NT2/D1 (cell line): ENCODE results near the gene DSC2.

Experiments used
- DNase-seq: peaks from one replicate; pipeline ENCODE4 v3.0.0-alpha.2; 2011; ENCODE audit warnings: low read depth, low spot score
- H3K27me3 ChIP-seq: 2 replicates; pipeline ENCODE4 v1.6.0; 2011; ENCODE audit warnings: mild to moderate bottlenecking; ENCODE audit not compliant: insufficient read length, insufficient read depth
- H3K36me3 ChIP-seq: 2 replicates; pipeline ENCODE4 v1.6.1; 2011; ENCODE audit warnings: mild to moderate bottlenecking, low read length, mixed read lengths; ENCODE audit not compliant: insufficient read depth, insufficient read length
- H3K4me1 ChIP-seq: 2 replicates; pipeline ENCODE4 v1.5.1; 2011; ENCODE audit not compliant: insufficient read depth, insufficient read length
- H3K4me3 ChIP-seq: 2 replicates; pipeline ENCODE4 v1.5.1; 2011; ENCODE audit warnings: low read depth; ENCODE audit not compliant: insufficient read length
- H3K9ac ChIP-seq: 2 replicates; pipeline ENCODE4 v1.6.0; 2011; ENCODE audit warnings: low read depth; ENCODE audit not compliant: insufficient read length
- H3K9me3 ChIP-seq: 2 replicates; pipeline ENCODE4 v1.5.1; 2011; ENCODE audit warnings: mild to moderate bottlenecking, low read length; ENCODE audit not compliant: insufficient read depth
- SUZ12 ChIP-seq: IDR thresholded peaks from 2 replicates; pipeline ENCODE4 v1.6.1; 2011; ENCODE audit not compliant: insufficient read length, insufficient read depth; ENCODE audit errors: extremely low read depth
- YY1 ChIP-seq: IDR thresholded peaks from 2 replicates; pipeline ENCODE4 v1.6.1; 2011; ENCODE audit not compliant: insufficient read length, insufficient read depth
- ZNF274 ChIP-seq: IDR thresholded peaks from 2 replicates; pipeline ENCODE4 v1.6.1; 2011; ENCODE audit warnings: mild to moderate bottlenecking, low read depth, low read length

DSC2 gene

GRCh38 chr18:31102025-31102684 is at the start of gene DSC2:
Gene DSC2, minus strand, starts transcription at chr18:31102421. Its CDS starts 450 bp downstream, at chr18:31101971.
- Histone ChIP-seq H3K9ac (peak within 1 kb of the TSS; percentile 85), H3K27me3 (no peaks in the 10 kb centered on the region), H3K9me3 (no peaks in the 10 kb centered on the region), H3K4me3 (peak within 1 kb of the TSS; percentile 63), H3K36me3 (no peaks in the 10 kb centered on the region), H3K4me1 (no peaks in the 10 kb centered on the region)
- TF ChIP-seq YY1 (no peak), ZNF274 (no peak), SUZ12 (no peak)
- DNase-seq: peak; percentile 11

GRCh38 chr18:31149351-31149750 is 47.1 kb upstream of the DSC2 start:
- no peak overlapping the region for H3K9ac ChIP-seq
- H3K4me1 ChIP-seq: no peaks in the 10 kb centered on the region
- DNase-seq: no peak
- H3K27me3 ChIP-seq: no peaks in the 10 kb centered on the region
- H3K36me3 ChIP-seq: no peaks in the 10 kb centered on the region
- TF ChIP-seq ZNF274 (no peak), YY1 (no peak), SUZ12 (no peak)
- peaks cover 10% of the 10 kb centered on the region for H3K9me3 ChIP-seq
- no peak overlapping the region for H3K4me3 ChIP-seq

GRCh38 chr18:31148600-31148999 is 46.4 kb upstream of the DSC2 start:
- no peak for DNase-seq
- peaks cover 10% of the 10 kb centered on the region for H3K9me3 ChIP-seq
- H3K36me3 ChIP-seq: no peaks in the 10 kb centered on the region
- no peak for TF ChIP-seq SUZ12
- TF ChIP-seq YY1: no peak
- no peak for TF ChIP-seq ZNF274
- H3K4me1 ChIP-seq: no peaks in the 10 kb centered on the region
- no peak overlapping the region for H3K4me3 ChIP-seq
- no peaks in the 10 kb centered on the region for H3K27me3 ChIP-seq
- H3K9ac ChIP-seq: no peak overlapping the region

DNA sequence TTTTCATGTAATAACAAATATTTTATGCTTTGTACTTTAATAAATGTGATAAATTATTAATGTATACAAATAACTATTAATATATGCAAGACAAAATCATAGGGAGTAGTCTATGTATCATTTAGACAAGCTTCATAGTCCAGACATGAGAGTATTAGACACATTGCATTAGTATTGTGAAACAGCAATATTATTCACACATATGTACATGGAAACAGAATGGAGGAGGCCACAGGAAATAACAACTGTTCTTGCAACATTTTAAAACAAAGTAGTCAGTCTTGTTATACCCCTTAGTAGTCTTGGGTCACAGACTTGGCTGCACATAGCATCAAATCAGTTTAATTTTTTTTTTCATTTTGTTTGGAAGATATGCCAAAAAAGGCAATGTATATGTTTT is 44.6 kb upstream of the DSC2 start:
- no peak overlapping the region for H3K4me3 ChIP-seq
- H3K4me1 ChIP-seq: no peaks in the 10 kb centered on the region
- no peak overlapping the region for H3K9ac ChIP-seq
- no peaks in the 10 kb centered on the region for H3K27me3 ChIP-seq
- peaks cover 10% of the 10 kb centered on the region for H3K9me3 ChIP-seq
- no peaks in the 10 kb centered on the region for H3K36me3 ChIP-seq
- TF ChIP-seq YY1 (no peak), ZNF274 (no peak), SUZ12 (no peak)
- DNase-seq: no peak

GRCh38 chr18:31143025-31143424 is 40.8 kb upstream of the DSC2 start:
- Histone ChIP-seq H3K9me3 (peaks cover 10% of the 10 kb centered on the region), H3K4me3 (no peak overlapping the region), H3K36me3 (no peaks in the 10 kb centered on the region), H3K4me1 (no peaks in the 10 kb centered on the region), H3K9ac (no peak overlapping the region), H3K27me3 (no peaks in the 10 kb centered on the region)
- DNase-seq: no peak
- TF ChIP-seq ZNF274: no peak
- TF ChIP-seq SUZ12: no peak
- no peak for TF ChIP-seq YY1

DNA sequence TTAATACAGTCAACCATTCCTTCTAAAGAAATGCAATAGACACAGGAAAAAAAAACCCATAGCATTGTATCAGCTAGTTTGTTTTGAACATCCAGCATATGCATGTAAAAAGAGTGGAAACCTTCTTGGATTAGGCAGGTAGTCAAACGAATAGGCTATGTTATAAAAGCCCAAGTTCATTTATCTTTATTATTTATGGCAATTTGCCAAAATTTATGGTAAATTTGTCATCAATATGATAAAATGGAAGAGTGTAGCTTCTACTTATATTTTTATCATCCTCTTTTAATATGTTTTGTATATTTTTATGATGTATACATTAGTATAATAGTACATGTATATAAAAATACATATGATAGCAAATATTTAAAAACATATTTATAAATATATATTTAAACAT is 36.5 kb upstream of the DSC2 start:
- no peaks in the 10 kb centered on the region for H3K9me3 ChIP-seq

DNA sequence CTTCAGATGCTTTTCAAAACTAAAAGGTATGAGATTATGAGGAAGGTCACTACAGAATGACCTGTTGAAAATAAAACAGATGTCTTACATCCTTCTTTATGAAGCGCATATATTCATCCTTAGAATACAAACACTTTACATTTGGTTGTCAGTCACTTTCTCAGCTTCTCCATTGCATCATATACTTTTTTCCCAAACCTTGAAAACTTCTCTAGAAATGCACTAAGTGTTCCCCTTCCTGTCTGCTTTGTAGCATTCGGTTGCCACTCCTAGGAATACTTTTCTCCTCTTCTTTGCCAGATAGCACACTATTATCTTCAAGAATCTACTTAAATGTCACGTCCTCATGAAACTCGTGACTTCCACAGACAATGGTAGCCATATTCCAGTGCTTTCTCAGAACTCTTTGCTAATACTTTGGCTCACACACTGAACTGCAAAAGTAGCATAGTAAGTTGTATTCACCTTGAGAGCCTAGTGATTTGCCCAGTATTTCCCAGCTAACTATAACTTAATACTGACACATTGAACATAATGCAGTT is 32.8 kb upstream of the DSC2 start:
- Histone ChIP-seq H3K36me3 (no peaks in the 10 kb centered on the region), H3K4me1 (no peaks in the 10 kb centered on the region), H3K4me3 (no peak overlapping the region), H3K27me3 (no peaks in the 10 kb centered on the region), H3K9ac (no peak overlapping the region), H3K9me3 (no peaks in the 10 kb centered on the region)
- DNase-seq: no peak
- TF ChIP-seq ZNF274: no peak
- TF ChIP-seq SUZ12: no peak
- TF ChIP-seq YY1: no peak

More for the DNA sequence above, 36.5 kb upstream of the DSC2 start:
- H3K4me1 ChIP-seq: no peaks in the 10 kb centered on the region
- DNase-seq: no peak
- no peaks in the 10 kb centered on the region for H3K36me3 ChIP-seq
- H3K27me3 ChIP-seq: no peaks in the 10 kb centered on the region
- no peak overlapping the region for H3K9ac ChIP-seq
- H3K4me3 ChIP-seq: no peak overlapping the region
- no peak for TF ChIP-seq ZNF274
- no peak for TF ChIP-seq SUZ12
- no peak for TF ChIP-seq YY1
